Dedifferentiated amniotic fluid mesenchymal stem cell (primary cell): ENCODE measurements around the gene FREM1.

Experiments
- DNase-seq: peaks from one replicate; pipeline ENCODE4 v3.0.0-alpha.2; 2016; ENCODE audit errors: extremely low spot score

FREM1 gene

DNA sequence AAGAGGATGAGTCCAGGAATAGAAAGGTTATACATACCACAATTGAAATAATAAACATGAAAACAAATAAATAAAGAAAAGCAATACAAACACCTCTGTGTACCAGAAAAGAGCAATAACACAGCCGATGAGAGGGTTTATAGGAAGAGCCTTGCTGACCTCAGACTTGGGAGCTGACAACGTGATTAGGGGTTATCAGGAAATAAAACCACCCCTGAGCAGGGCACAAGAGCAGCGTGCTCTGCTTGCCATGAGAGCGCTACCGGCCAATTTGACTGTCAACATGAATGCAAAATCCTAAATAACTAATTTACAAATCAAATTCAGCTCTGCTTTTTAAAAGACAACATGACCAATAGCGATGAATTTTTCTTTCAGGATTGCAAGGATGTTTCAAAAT is 2.6 kb upstream of the FREM1 start:
- no peak for DNase-seq

GRCh38 chr9:14911046-14911445 is 818 bp upstream of the FREM1 start:
- no peak for DNase-seq

- DNase-seq, result no peak
These were observed 647 bp downstream of the FREM1 start for GRCh38 chr9:14909601-14909960.

- no peak for DNase-seq
These were observed 1.0 kb downstream of the FREM1 start for GRCh38 chr9:14909181-14909580.

GRCh38 chr9:14908295-14909180 is 1.7 kb downstream of the FREM1 start:
- no peak for DNase-seq

DNA sequence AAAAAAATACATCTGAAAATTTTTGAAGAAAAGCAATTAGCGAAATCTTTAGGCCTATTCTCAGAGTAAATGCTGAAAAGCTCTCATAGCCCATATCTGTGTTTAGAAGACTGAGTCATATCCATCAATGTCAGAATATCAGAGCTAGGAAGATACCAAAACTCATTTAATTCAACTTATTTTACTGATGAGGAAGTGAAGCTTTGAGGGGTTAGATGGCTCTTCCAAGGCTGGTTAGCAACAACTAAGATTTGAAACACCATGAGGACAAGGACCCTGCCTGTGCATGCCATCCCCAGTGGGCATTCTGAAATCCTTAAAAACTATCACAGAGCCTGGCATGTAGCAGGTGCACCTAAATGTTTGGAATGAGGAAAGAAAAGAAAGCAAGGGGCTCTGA is 2.5 kb downstream of the FREM1 start:
- DNase-seq, result no peak

DNA sequence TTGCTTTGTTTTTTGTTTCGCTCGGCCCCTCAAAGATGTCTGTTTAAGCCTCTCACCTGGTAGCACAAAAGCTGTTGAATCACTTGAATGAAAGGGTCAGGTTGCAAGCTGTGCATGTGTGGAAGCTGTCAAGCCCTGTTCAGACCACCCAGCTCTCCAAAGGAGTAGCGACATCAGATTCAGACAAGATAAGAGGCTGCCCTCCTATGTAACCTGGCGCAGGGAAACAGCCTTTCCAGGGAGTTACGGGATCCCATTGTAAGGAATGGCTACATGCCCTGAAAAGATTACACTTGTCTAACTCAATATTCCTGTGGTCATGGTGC is 2.9 kb downstream of the FREM1 start:
- DNase-seq, result no peak

DNA sequence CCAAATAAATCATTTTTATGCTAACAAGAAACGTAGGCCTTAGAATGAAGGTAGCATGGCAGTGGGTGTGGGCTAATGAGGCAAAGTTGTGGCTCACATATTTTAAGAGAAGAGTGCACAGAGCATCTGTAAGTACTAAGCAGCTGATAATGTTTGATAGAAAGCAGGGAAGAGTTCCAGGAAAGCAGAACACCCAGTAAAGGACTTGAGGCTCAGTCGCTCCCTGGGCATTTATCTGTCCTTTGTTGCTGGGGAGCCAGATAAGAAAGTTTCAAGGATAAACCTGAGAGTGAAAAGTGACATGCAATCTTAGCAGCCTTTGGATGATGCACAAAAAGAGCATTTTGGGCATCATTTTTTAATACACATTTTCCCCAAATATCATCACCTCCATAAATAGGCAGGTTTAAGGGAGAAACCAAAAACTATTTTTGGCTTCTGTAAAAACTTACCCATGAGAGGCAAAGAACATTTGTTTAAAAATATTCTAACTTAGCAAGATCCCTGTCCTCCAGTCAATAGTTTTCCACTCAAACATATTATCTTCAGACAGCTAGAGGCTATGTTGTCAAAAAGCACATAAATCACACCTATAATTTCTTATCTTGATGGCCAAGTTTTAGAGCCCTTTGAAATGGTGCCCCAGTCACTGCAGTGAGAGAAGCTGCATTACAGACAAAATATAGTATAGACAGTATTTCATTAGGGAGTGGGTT is 3.4 kb downstream of the FREM1 start:
- DNase-seq, result no peak

GRCh38 chr9:14906000-14906399 is 4.2 kb downstream of the FREM1 start:
- DNase-seq, result no peak

- no peak for DNase-seq
These were observed 7.2 kb downstream of the FREM1 start for GRCh38 chr9:14903040-14903439.

DNA sequence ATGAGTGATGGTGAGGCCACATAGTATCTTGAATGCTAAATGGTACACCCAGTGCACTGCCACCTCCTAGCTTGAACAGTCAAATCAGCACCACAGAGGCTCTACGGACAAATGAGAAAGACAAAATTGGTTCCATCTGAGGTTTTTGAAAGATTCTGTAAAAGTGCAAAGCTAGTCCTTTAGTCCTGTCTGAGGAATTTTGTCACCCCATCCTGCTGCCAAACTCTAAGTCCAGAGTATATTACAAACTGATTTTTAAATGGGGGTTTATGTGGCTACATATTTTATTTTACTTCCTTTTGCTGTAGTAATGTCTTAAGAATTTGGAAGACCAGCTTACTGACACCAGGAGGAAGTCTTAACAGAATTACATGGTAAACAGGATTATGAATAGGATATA is 7.7 kb downstream of the FREM1 start:
- no peak for DNase-seq

DNA sequence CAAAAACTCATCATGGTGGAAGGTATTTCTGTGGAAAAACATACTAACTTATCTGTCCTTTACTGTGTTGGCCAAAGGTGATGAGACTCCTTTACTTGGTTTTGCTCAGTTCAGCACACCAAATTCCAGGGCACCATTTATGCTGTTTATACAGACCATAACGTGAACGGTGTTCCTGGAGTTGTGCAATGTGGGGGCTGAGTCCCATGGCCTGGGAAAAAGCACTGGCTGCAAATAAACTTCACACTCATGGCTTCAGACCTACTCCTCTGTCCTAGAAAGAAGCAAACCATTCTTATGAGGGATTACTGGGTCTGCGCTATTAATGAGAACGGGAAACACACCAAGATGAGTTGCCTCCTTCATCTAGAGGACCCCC is 10.4 kb downstream of the FREM1 start:
- DNase-seq, result no peak

GRCh38 chr9:14899042-14899814 is 11.0 kb downstream of the FREM1 start:
- DNase-seq, result no peak

DNA sequence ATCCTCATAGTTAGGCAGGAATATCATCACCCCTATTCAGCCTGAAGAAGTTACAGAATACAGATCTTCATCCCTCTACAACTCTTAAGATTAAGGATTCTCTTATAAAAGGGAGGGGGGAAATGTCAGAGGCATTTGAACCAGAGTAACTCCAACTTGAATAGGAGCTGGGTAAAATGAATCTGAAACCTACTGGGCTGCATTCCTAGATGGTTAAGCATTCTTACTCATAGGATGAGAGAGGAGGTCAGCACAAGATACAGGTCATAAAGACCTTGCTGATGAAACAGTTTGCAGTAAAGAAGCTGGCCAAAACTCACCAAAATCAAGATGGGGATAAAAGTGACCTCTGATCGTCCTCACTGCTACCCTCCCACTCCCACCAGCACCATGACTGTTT is 14.4 kb downstream of the FREM1 start:
- DNase-seq, result no peak

GRCh38 chr9:14893280-14893679 is 16.9 kb downstream of the FREM1 start:
- no peak for DNase-seq

- no peak for DNase-seq
These were observed 18.9 kb downstream of the FREM1 start for GRCh38 chr9:14891332-14891731.

DNA sequence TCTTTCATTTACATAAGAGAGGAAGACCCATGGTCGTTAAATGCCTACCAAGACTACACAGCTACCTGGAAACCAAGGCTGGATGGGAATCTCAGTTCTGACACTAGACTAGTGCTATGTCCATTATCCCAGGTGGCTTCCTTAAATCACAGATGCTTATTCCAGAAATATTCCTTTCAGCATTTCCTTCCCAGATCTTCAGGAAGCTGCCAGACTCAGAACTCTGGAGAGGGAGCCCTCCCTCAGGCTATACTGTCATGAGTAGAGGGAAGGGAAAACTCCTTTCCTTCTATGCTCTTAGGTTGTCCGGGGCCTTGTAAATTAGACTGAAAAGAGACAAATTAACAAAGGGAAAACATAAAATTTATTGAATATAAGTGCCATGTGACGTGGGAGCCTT is 20.8 kb downstream of the FREM1 start:
- DNase-seq, result no peak

DNA sequence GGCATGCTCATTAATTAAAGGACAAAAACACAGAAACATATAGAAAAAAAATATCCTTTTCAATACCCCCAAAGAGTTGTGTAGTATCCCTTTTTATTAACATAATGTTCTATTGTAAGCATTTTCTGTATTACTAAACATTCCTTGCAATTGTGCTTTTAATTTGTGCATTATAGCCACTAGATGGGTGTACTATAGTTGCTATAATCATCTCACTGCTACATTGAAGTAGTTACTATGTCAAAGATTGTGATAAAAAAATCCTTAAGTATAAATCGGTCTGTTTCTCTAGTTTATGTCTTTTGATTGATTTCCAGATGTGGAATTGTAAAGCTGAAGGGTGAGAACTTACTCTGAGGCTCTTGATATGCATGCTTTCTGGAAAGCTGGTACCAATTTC is 21.4 kb downstream of the FREM1 start:
- DNase-seq, result no peak

GRCh38 chr9:14888272-14888671 is 22.0 kb downstream of the FREM1 start:
- no peak for DNase-seq

- DNase-seq, result no peak
These were observed 23.1 kb downstream of the FREM1 start for GRCh38 chr9:14887149-14887548.

- DNase-seq, result no peak
These were observed 26.8 kb downstream of the FREM1 start for GRCh38 chr9:14883310-14883944.

- no peak for DNase-seq
These were observed 28.1 kb downstream of the FREM1 start for GRCh38 chr9:14882090-14882489.
